HG02642 (cell line): ENCODE data around the gene MED12.

Experiments used
- ATAC-seq: cut with Tn5 transposase; IDR thresholded peaks from one replicate; pipeline ENCODE4 v1.9.1; 2021; ENCODE audit warnings: mild to moderate bottlenecking; ENCODE audit not compliant: unreplicated experiment, poor library complexity

MED12 gene

GRCh38 chrX:71184092-71184491 lies 65.7 kb downstream of the MED12 start:
- no peak for ATAC-seq

DNA sequence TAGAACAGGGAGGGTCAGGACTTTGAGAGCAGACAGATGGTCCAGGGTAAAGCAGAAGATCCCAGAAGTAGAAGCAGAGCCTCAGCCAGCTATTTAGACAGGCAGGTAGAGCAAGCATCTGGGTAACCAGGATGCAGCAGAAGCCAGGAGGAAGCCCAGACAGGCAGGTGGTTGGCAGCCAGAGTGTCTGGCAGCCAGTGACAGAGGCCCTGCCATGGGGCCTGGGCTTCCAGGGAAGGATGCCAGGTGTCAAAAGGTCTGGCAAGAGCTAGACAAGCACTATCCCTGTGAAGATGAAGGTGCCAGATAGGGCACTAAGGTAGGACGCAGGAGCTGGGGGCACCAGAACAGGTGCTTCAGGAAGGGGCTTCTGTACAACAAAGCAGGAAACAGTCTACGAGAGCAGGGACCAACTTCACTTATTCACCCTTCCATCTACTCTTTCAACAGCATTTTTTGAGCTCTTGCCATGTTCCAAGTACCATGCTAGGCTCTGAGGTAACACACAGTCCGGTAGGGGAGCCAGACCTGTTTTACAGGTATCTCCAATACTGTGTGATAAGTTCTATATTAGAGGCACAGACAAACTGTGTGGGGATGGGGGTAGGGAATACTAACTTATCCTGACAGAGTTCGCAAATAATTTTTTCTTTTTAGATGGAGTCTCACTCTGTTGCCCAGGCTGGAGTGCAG lies 66.6 kb downstream of the MED12 start:
- ATAC-seq, result no peak

- ATAC-seq, result no peak
These were observed 72.9 kb downstream of the MED12 start for GRCh38 chrX:71191248-71191647.
